ENCODE data around the gene BAZ2B.

The BAZ2B gene

GRCh38 chr2:159292157-159292556, 324.2 kb downstream of the BAZ2B start:
- DNase-seq, result no peak

- no peak for DNase-seq
These were observed 325.9 kb downstream of the BAZ2B start for GRCh38 chr2:159290289-159290907.

GRCh38 chr2:159287733-159288132, 328.6 kb downstream of the BAZ2B start:
- no peak for DNase-seq

GRCh38 chr2:159286709-159287441, 329.5 kb downstream of the BAZ2B start:
- peak; percentile 96 for DNase-seq

GRCh38 chr2:159285929-159286708, 330.2 kb downstream of the BAZ2B start, which contains the start of gene WDSUB1:
WDSUB1 (minus strand) TSS chr2:159286703; CDS start chr2:159283069, 3,634 bp downstream.
- peak; percentile 13 for DNase-seq

GRCh38 chr2:159285433-159285832, 330.9 kb downstream of the BAZ2B start:
- no peak for DNase-seq

- DNase-seq, result no peak
These were observed 332.8 kb downstream of the BAZ2B start for GRCh38 chr2:159283529-159283928.

- DNase-seq, result no peak
These were observed 335.3 kb downstream of the BAZ2B start for GRCh38 chr2:159281002-159281401.

GRCh38 chr2:159279700-159280099, 336.6 kb downstream of the BAZ2B start:
- DNase-seq, result no peak

GRCh38 chr2:159275111-159275510, 341.2 kb downstream of the BAZ2B start:
- DNase-seq, result no peak

GRCh38 chr2:159272156-159272555, 344.2 kb downstream of the BAZ2B start:
- DNase-seq, result no peak

- DNase-seq, result no peak
These were observed 345.5 kb downstream of the BAZ2B start for GRCh38 chr2:159270744-159271379.

Measured in GDM1 (cell line).